ENCODE results near the gene SPART.
"Not testable (repeated sequence)": the region's sequence is repeated elsewhere in the genome, so short reads cannot be mapped to it uniquely, and the experiment has no call there.

Gene SPART

DNA sequence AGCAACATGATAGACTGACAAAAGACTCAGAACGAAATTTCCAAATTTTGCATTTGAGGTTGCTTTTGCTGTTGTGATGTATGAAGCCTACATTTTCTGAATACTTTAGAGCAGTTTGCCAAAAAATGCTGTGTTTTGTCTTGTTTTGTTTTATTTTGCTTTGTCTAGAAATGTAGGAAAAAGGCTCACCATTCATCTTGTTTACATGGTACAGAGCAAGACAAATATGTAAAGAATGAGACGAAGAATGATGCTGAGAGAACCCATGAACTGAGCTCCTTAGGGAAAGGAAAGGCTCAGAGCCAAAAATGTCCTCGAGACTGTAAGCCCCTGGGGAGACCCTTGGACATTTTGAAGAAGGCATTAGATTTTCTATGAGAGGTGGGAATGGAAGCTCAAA, 6.8 kb upstream of the SPART start:
- DNase-seq: no peak

- no peak for DNase-seq
Observed at GRCh38 chr13:36352350-36352749, 6.2 kb upstream of the SPART start.

- DNase-seq: no peak
Observed at GRCh38 chr13:36347531-36348210, 1.5 kb upstream of the SPART start.

DNA sequence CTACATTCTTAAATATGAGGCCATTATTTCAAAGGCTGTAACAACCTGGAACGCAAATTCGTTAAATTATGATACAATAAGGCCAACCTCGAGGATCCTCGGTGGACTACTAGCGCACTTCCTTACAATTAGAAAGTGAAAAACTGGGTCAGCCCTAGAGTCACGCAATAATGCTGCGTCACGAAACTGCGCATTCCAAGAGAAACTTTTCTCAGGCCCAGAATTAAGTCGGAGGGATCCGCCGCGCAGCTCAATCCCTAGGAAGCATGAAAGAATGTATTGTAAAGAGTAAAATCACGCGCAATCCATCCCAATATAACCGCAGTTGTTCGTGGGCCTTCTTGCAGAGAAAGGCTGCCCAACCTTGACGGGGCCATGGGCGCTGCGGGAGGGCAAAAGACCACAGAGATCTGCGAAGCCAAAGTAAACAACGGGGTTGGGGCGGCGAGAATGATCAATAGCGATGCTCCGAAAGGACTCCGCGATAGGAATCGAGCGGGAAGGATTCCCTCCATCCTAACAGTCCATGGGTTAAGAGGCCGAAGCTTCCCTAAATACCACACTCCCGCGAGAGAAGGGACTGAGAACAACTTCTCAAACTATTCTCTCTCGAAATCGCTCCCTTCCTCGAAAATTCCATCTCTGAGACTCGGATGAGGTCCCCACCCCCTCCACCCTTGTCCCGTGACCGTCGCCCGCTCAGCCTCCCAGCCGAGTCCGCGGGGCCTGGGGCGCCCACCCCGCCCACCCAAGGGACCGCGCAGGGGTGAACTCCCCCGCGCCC, 564 bp downstream of the SPART start:
- peak in 4 of 5 donors; percentile 19 to 53 (median 40) for DNase-seq

DNA sequence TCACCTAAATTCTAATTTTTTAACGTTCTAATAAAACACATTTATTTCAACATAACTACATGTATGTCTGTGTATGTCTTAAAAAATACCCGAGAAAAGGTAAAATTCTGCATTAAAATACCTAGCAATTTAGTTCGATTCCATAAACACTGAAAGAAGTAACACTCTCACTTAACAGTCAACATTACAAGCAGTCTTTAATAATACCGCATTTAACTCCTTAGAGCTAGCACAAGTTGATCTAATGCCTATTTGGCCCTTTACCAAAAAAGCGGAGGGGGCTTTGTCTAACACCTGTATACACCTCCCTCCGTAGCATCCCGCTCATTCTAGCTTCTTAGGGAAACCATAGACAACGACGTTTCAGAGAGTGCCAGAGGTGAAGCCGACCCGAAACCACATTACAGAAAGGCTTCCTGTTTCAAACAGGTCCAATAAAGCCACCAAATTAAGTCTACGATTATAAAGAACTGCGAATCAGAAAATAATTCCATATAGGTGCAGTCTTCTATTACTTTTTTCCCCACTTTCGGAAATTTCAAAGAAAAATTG, 1.2 kb downstream of the SPART start:
- peak in 1 of 5 donors; percentile 10 for DNase-seq

DNA sequence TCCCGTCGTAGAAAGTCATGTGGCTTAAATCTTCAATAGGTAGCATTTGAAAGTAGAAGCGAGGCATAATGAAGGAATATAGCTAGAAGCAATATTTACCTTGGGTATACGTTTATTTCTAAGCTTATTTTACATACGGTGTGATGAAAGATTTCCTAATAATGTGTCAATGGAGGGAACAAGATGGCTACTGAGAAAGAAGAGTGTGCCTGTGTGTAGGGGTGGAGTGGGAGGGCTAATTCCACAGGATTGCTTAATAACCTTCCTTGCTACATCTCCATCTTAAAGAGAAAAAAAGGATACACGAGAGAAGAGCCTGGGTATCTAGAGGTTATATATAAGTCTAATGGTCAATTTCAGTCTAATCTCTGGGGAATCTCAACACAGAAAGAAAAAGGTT, 2.0 kb downstream of the SPART start:
- no peak for DNase-seq

GRCh38 chr13:36343766-36344165, 2.4 kb downstream of the SPART start:
- no peak for DNase-seq

- no peak for DNase-seq
Observed at GRCh38 chr13:36342715-36343114, 3.5 kb downstream of the SPART start.

- DNase-seq: no peak
Observed at GRCh38 chr13:36341718-36342117, 4.5 kb downstream of the SPART start.

GRCh38 chr13:36339600-36340155, 6.5 kb downstream of the SPART start:
- no peak for DNase-seq

DNA sequence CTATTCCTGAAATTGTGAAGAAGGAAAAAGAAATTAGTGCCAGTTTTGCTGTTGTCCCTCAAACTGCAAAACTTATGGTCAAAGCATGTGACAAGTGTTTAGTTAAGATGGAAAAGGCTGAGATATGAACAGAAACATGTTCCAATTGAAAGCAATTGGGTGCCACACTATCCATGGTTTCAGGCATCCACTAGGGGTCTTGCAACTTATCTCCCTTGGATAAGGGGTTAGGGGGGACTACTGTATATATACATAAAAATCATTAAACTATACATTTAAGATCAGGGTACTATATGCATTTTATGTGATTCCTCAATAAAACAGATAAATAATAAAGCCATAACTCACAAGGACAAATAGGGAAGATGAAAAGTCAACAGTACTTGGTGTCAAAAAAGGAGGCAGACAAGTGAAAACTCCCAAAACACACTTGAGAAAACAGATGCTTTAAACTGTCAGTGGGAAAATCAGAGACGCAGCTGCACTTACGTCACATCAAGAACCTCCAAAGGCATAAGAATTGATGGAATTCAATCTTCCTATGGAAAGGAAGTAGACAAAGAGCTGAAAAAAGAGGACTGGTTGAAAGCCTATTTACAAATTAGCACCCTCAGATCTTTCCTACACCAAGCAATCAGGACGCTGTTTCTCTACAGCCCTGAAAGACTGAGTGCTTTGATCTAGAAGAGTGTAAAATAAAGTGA, 8.1 kb downstream of the SPART start:
- DNase-seq: no peak

- no peak for DNase-seq
Observed at GRCh38 chr13:36332986-36333385, 13.2 kb downstream of the SPART start.

GRCh38 chr13:36332255-36332654, 13.9 kb downstream of the SPART start:
- not testable (repeated sequence) for DNase-seq

- no peak for DNase-seq
Observed at GRCh38 chr13:36331280-36331679, 14.9 kb downstream of the SPART start.

- no peak for DNase-seq
Observed at GRCh38 chr13:36329361-36329760, 16.8 kb downstream of the SPART start.

DNA sequence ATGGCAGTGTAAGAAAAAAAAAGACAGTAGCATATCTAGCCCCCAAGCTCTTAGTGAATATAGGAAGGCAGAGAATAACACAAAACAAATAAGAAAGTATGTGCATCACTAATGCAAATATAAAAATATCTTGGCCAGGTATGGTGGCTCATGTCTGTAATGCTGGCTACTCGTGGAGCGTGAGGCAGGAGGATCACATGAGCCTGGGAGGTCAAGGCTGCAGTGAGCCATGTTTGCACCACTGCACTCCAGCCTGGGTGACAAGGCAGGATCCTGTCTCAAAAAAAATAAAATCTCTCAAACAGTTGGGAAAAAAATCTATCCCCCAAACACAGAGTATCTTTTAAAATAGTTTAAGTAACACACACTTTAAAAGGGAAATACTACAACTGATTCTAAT, 17.4 kb downstream of the SPART start:
- no peak for DNase-seq

DNA sequence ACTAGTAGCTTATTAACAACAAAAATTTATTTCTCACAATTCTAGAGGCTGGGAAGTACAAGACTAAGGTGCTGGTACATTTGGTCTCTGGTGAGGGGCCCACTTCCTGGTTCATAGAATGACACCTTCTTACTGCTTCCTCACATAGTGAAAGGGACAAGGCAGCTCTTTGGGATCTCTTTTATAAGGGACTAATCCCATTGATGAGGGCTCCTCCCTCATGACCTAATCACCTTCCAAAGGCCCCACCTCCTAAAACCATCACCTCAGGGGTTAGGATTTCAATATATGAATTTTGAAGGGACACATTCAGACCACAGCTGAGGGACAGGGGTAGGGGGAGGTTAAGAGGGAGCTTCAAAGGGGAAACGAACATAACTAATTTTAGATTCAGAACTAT, 20.3 kb downstream of the SPART start:
- DNase-seq: no peak

DNA sequence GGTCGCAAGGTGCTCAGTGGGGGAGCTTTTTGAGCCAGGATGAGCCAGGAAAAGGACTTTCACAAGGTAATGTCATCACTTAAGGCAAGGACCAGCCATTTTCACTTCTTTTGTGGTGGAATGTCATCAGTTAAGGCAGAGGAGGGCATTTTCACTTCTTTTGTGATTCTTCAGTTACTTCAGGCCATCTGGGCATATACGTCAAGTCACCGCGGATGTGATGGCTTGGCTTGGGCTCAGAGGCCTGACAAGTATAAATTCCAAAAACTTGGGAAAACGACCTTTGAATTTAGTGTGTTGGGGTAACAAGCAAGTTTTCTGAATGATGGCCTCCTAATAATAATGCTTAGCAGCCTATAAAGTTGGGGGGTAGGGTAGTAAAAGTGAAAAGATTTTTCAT, 21.3 kb downstream of the SPART start:
- DNase-seq: not testable (repeated sequence)

DNA sequence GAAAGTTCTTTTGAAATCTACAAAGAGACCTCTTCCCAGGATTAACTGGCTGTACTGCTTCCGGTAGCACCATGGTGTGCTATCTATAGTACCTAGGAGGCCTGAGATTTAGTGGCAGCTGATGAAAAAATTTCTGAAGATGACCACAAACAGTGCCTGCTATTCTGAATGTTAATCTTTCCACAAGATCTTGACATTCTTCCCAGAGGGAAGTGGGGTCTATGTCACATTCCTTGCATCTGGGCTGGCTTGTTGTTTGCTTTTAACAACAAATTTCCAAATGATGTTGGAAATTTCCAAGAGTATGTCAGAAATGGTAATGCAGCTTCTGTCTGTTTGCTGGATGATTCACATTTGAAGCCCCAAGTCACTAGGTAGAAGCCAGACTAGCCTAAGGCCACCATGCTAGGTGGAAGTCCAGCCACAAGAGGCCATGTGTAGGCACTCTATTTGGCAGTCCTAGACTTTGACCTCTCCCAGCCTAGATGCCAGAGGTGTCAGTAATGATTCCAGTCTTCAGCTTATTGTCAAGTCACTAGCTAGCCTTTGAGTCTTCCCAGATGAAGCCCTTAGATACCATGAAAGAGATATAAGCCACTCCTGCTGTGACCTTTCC, 22.1 kb downstream of the SPART start:
- no peak for DNase-seq

- no peak for DNase-seq
Observed at GRCh38 chr13:36323408-36323807, 22.8 kb downstream of the SPART start.

- not testable (repeated sequence) for DNase-seq
Observed at GRCh38 chr13:36319793-36320192, 26.4 kb downstream of the SPART start.
